ENCODE data around the gene SYCP3.
A peak's percentile ranks its signal among the peaks of the same experiment; 100 is the strongest.
"Not testable (repeated sequence)": the region's sequence is repeated elsewhere in the genome, so short reads cannot be mapped to it uniquely, and the experiment has no call there.

Gene SYCP3

GRCh38 chr12:101759396-101760047 lies 20.3 kb upstream of the SYCP3 start:
- peak; percentile 28 for DNase-seq

GRCh38 chr12:101750152-101750551 lies 10.9 kb upstream of the SYCP3 start:
- DNase-seq, result no peak

- DNase-seq, result no peak
Observed at GRCh38 chr12:101749657-101750056, 10.4 kb upstream of the SYCP3 start.

GRCh38 chr12:101748907-101749306 lies 9.6 kb upstream of the SYCP3 start:
- DNase-seq, result no peak

GRCh38 chr12:101747697-101748096 lies 8.4 kb upstream of the SYCP3 start:
- DNase-seq, result no peak

- no peak for DNase-seq
Observed at GRCh38 chr12:101746661-101747060, 7.4 kb upstream of the SYCP3 start.

GRCh38 chr12:101746196-101746595 lies 6.9 kb upstream of the SYCP3 start:
- no peak for DNase-seq

- no peak for DNase-seq
Observed at GRCh38 chr12:101745481-101745880, 6.2 kb upstream of the SYCP3 start.

- DNase-seq, result no peak
Observed at GRCh38 chr12:101743724-101744472, 4.6 kb upstream of the SYCP3 start.

GRCh38 chr12:101743242-101743641 lies 4.0 kb upstream of the SYCP3 start:
- DNase-seq, result no peak

GRCh38 chr12:101740980-101741379 lies 1.7 kb upstream of the SYCP3 start:
- no peak for DNase-seq

- DNase-seq, result no peak
Observed at GRCh38 chr12:101740566-101740965, 1.3 kb upstream of the SYCP3 start.

GRCh38 chr12:101737476-101737875 lies 1.8 kb downstream of the SYCP3 start:
- DNase-seq, result peak; percentile 75

- DNase-seq, result not testable (repeated sequence)
Observed at GRCh38 chr12:101734482-101734881, 4.8 kb downstream of the SYCP3 start.

GRCh38 chr12:101733166-101733565 lies 6.1 kb downstream of the SYCP3 start:
- DNase-seq, result no peak

- DNase-seq, result no peak
Observed at GRCh38 chr12:101732318-101732717, 6.9 kb downstream of the SYCP3 start.

GRCh38 chr12:101729842-101730241 lies 9.4 kb downstream of the SYCP3 start:
- no peak for DNase-seq

- DNase-seq, result no peak
Observed at GRCh38 chr12:101727098-101727497, 12.2 kb downstream of the SYCP3 start.

GRCh38 chr12:101722392-101722791 lies 16.9 kb downstream of the SYCP3 start:
- no peak for DNase-seq

- DNase-seq, result no peak
Observed at GRCh38 chr12:101720118-101720517, 19.1 kb downstream of the SYCP3 start.

- DNase-seq, result no peak
Observed at GRCh38 chr12:101719566-101719965, 19.7 kb downstream of the SYCP3 start.

- peak; percentile 15 for DNase-seq
Observed at GRCh38 chr12:101714877-101715444, 24.3 kb downstream of the SYCP3 start.

- DNase-seq, result no peak
Observed at GRCh38 chr12:101713930-101714329, 25.3 kb downstream of the SYCP3 start.

GRCh38 chr12:101713059-101713682 lies 26.1 kb downstream of the SYCP3 start:
- DNase-seq, result no peak

All from RPMI8226 (cell line).